DOHH2 (cell line): Measurements from ENCODE around the gene IST1.

Experiments used
- H3F3A ChIP-seq: fragments of 200-600 bp; sonication (generic), shearing (Covaris generic); 2 replicates; pipeline ENCODE4 v1.6.0; 2016; ENCODE audit warnings: antibody characterized with exemption, mild to moderate bottlenecking; ENCODE audit not compliant: control insufficient read depth, insufficient read depth
- H3K27ac ChIP-seq: fragments of 200-600 bp; sonication (generic); 2 replicates; pipeline ENCODE4 v1.5.1; 2014; ENCODE audit warnings: low read depth, mild to moderate bottlenecking, low read length, moderate library complexity
- H3K27me3 ChIP-seq: fragments of 200-600 bp; sonication (generic); 2 replicates; pipeline ENCODE4 v1.6.1; 2014; ENCODE audit warnings: mild to moderate bottlenecking, low read length, mixed read lengths; ENCODE audit not compliant: control insufficient read depth
- H3K36me3 ChIP-seq: fragments of 200-600 bp; sonication (generic); 2 replicates; pipeline ENCODE4 v1.6.1; 2014; ENCODE audit warnings: mild to moderate bottlenecking, low read length, moderate library complexity, mixed read lengths; ENCODE audit not compliant: control insufficient read depth
- H3K4me1 ChIP-seq: fragments of 200-600 bp; sonication (generic); 2 replicates; pipeline ENCODE4 v1.6.1; 2014; ENCODE audit warnings: mild to moderate bottlenecking, low read length, mixed read lengths; ENCODE audit not compliant: control insufficient read depth
- H3K4me2 ChIP-seq: fragments of 200-600 bp; sonication (generic); 2 replicates; pipeline ENCODE4 v1.6.0; 2014; ENCODE audit warnings: mild to moderate bottlenecking, low read length, moderate library complexity
- H3K4me3 ChIP-seq: fragments of 200-600 bp; sonication (generic); 2 replicates; pipeline ENCODE4 v1.5.1; 2014; ENCODE audit warnings: mild to moderate bottlenecking, low read length, mixed read lengths
- H3K79me2 ChIP-seq: fragments of 200-600 bp; sonication (generic); 2 replicates; pipeline ENCODE4 v1.6.1; 2014; ENCODE audit warnings: mild to moderate bottlenecking, low read length, mixed read lengths; ENCODE audit not compliant: control insufficient read depth
- H3K9me2 ChIP-seq: fragments of 200-600 bp; sonication (generic); replicated peaks from 2 replicates; pipeline ENCODE4 v1.6.1; 2014; ENCODE audit warnings: mild to moderate bottlenecking, low read length, mixed read lengths; ENCODE audit not compliant: control insufficient read depth
- H3K9me3 ChIP-seq: fragments of 200-600 bp; sonication (generic); 2 replicates; pipeline ENCODE4 v1.6.1; 2014; ENCODE audit warnings: antibody characterized with exemption, low read length, mixed read lengths; ENCODE audit not compliant: control insufficient read depth, insufficient read depth
- H4K20me1 ChIP-seq: fragments of 200-600 bp; sonication (generic); 2 replicates; pipeline ENCODE4 v1.6.0; 2014; ENCODE audit warnings: low read depth, mild to moderate bottlenecking, antibody characterized with exemption, low read length, moderate library complexity; ENCODE audit not compliant: control insufficient read depth, insufficient read depth
- CTCF ChIP-seq: fragments of 200-600 bp; sonication (generic); IDR thresholded peaks from one replicate; pipeline ENCODE4 v1.5.1; 2014; ENCODE audit warnings: antibody characterized with exemption, mild to moderate bottlenecking, low read depth, low read length; ENCODE audit not compliant: poor library complexity, severe bottlenecking
- EZH2phosphoT487 ChIP-seq: fragments of 200-600 bp; sonication (generic); IDR thresholded peaks from 2 replicates; pipeline ENCODE4 v1.6.1; 2017; ENCODE audit warnings: borderline replicate concordance, mild to moderate bottlenecking, antibody characterized with exemption, low read length, moderate library complexity, mixed read lengths

The IST1 gene

GRCh38 chr16:71912534-71913275 is 17.4 kb downstream of the IST1 start:
- TF ChIP-seq CTCF = no peak
- TF ChIP-seq EZH2phosphoT487 = no peak
- Histone ChIP-seq H3K79me2 (peaks cover 100% of the 10 kb centered on the region), H3K27me3 (no peaks in the 10 kb centered on the region), H3K36me3 (peaks cover 70% of the 10 kb centered on the region), H3F3A (peaks cover 5% of the 10 kb centered on the region; the same call in 1 of the 2 replicates), H3K9me2 (no peaks in the 10 kb centered on the region), H3K9me3 (no peaks in the 10 kb centered on the region), H3K4me2 (no peak overlapping the region), H3K4me3 (no peak overlapping the region), H3K27ac (no peak overlapping the region), H4K20me1 (peaks cover 37% of the 10 kb centered on the region), H3K4me1 (no peaks in the 10 kb centered on the region)

- H3K4me1 ChIP-seq = no peaks in the 10 kb centered on the region
- no peaks in the 10 kb centered on the region for H3K9me2 ChIP-seq
- H3K79me2 ChIP-seq = peaks cover 100% of the 10 kb centered on the region
- H3K27me3 ChIP-seq = no peaks in the 10 kb centered on the region
- H3K36me3 ChIP-seq = peaks cover 79% of the 10 kb centered on the region
- no peaks in the 10 kb centered on the region for H3K9me3 ChIP-seq
- H3K4me3 ChIP-seq = no peak overlapping the region
- peaks cover 5% of the 10 kb centered on the region; the same call in 1 of the 2 replicates for H3F3A ChIP-seq
- TF ChIP-seq CTCF (no peak), EZH2phosphoT487 (no peak)
- H3K27ac ChIP-seq = no peak overlapping the region
- no peak overlapping the region for H3K4me2 ChIP-seq
- H4K20me1 ChIP-seq = peaks cover 26% of the 10 kb centered on the region
Observed at GRCh38 chr16:71914802-71915201, 19.5 kb downstream of the IST1 start.

- TF ChIP-seq EZH2phosphoT487 (no peak), CTCF (no peak)
- no peak overlapping the region for H3K4me3 ChIP-seq
- H3K4me1 ChIP-seq = no peaks in the 10 kb centered on the region
- peaks cover 81% of the 10 kb centered on the region for H3K36me3 ChIP-seq
- no peak overlapping the region for H3K4me2 ChIP-seq
- H3K27me3 ChIP-seq = no peaks in the 10 kb centered on the region
- no peak overlapping the region for H3K27ac ChIP-seq
- H3F3A ChIP-seq = peaks cover 5% of the 10 kb centered on the region; the same call in 1 of the 2 replicates
- H4K20me1 ChIP-seq = peaks cover 22% of the 10 kb centered on the region
- no peaks in the 10 kb centered on the region for H3K9me3 ChIP-seq
- peaks cover 98% of the 10 kb centered on the region for H3K79me2 ChIP-seq
- no peaks in the 10 kb centered on the region for H3K9me2 ChIP-seq
Observed at GRCh38 chr16:71915350-71915749, 20.0 kb downstream of the IST1 start.
